ENCODE measurements around the gene PDK2. TPM values are rescaled to one million over a fixed set of nuclear protein-coding genes. Genes with fewer than 3 reads are reported as not detected.

PDK2 gene
- total and polyA plus RNA-seq, 9 of the 15 experiments (the other 6 are each of a cell fraction or from before 2014, with no cell fraction given): 0.03 to 2.5 (median 1.4) TPM

DNA sequence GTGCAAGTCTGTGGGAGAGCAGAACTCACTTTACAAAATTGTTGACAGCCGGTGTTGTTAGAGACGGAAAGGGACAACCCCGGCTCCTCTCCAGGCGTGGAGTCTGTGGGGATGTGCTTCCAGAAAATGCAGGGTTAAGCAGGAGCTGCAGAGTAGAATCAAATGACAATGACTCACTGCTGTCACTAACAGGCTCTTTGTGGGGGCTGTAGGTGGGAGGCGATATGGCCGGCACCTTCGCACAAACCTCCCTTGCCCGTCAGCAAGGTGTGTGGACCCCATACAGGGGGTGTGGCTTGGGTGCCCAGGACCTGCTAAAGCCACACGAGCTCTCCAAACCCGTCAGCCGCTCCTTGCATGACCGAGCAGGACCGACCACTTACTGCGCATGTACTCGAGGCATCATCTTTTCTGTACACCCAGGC lies 5.8 kb downstream of the PDK2 start:
- H3K9me3 ChIP-seq (replicated peaks; ENCODE audit: control insufficient read depth, insufficient read depth, low read depth, low read length): no peaks in the 10 kb centered on the region
- 4% methylated on average over 15 of the region's 15 CpGs for WGBS (ENCODE audit: insufficient coverage, low coverage, missing lambda C conversion rate)
- no peaks in the 10 kb centered on the region for H3K36me3 ChIP-seq (ENCODE audit: control insufficient read depth, insufficient read depth, low read length)
- ATAC-seq (peak; percentile 47), DNase-seq (ENCODE audit: extremely low read depth in 1 of 4, low spot score in 3 of 4) (no peak), FAIRE-seq (no peak)
- no peak overlapping the region; a peak in 1 of 4 replicates for H3K9ac ChIP-seq (ENCODE audit: insufficient read depth in 1 of 2, low read depth in 2 of 2, low read length in 2 of 2)
- H3K4me3 ChIP-seq: no peak overlapping the region
- intact Hi-C loops (cut with micrococcal nuclease): no loop called here
- H3K9me1 ChIP-seq (ENCODE audit: control insufficient read depth, insufficient read depth, low read length): peaks cover 4% of the 10 kb centered on the region
- in situ Hi-C loops (cut with MboI): no loop called here
- H3K27me3 ChIP-seq (ENCODE audit: control insufficient read depth in 2 of 2, insufficient read depth in 2 of 2, low read length in 2 of 2): peaks cover 4 to 45% of the 10 kb centered on the region in 2 experiments; a peak in 3 of 5 replicates
- CTCF ChIA-PET (ENCODE audit: low intra/inter-chr PET ratio): no interaction called here
- no peak overlapping the region for H3K27ac ChIP-seq (ENCODE audit: extremely low read depth, low read depth, low read length)
- H4K20me1 ChIP-seq (replicated peaks; ENCODE audit: control insufficient read depth, insufficient read depth, low read length): 0 out of 2 replicates have a peak, but pooled peaks cover 9% of the 10 kb centered on the region
- H3K4me2 ChIP-seq (ENCODE audit: insufficient read depth, low read length): peak overlapping the region; percentile 59
- H3K4me1 ChIP-seq (replicated peaks in 1 of 2; ENCODE audit: control insufficient read depth in 2 of 2, insufficient read depth in 2 of 2, low read length in 2 of 2): peaks cover 22 to 29% of the 10 kb centered on the region in 2 experiments; a peak in 4 of 5 replicates
- POLR2A ChIA-PET: interaction anchor here (0.6 to 1.0 kb wide), 5 partner anchors 9 to 188 kb away, joined by 3 to 4 read pairs (median 3); no protein-coding TSS in a partner anchor
- BruUV-seq (replicated peaks): no TSS peak
- H3K79me2 ChIP-seq (ENCODE audit: control insufficient read depth, insufficient read depth, low read length): no peaks in the 10 kb centered on the region
- H2AFZ ChIP-seq (ENCODE audit: low read depth, low read length): no peak overlapping the region; the same call in 1 of the 2 replicates
- TF ChIP-seq MED1 (CRISPR knock-in tag; IDR thresholded peaks at IDR 0.05; ENCODE audit: borderline replicate concordance) (no peak), XRCC5 (IDR thresholded peaks at IDR 0.05; ENCODE audit: low read depth, low read length) (no peak), DMBX1 (CRISPR knock-in tag; IDR thresholded peaks at IDR 0.05; ENCODE audit: borderline replicate concordance) (no peak), JUND (IDR thresholded peaks at IDR 0.05; ENCODE audit: borderline replicate concordance, low read depth, low read length) (peak; percentile 58; the same call in 1 of the 2 replicates), JUND (tag; IDR thresholded peaks at IDR 0.05; ENCODE audit: borderline replicate concordance, low read depth, low read length) (no peak), NRF1 (conservative IDR thresholded peaks at IDR 0.05 in 1 of 2, IDR thresholded peaks at IDR 0.05 in 1 of 2) (peak; percentile 81 to 86)
- TF ChIP-seq, protein P1, sequence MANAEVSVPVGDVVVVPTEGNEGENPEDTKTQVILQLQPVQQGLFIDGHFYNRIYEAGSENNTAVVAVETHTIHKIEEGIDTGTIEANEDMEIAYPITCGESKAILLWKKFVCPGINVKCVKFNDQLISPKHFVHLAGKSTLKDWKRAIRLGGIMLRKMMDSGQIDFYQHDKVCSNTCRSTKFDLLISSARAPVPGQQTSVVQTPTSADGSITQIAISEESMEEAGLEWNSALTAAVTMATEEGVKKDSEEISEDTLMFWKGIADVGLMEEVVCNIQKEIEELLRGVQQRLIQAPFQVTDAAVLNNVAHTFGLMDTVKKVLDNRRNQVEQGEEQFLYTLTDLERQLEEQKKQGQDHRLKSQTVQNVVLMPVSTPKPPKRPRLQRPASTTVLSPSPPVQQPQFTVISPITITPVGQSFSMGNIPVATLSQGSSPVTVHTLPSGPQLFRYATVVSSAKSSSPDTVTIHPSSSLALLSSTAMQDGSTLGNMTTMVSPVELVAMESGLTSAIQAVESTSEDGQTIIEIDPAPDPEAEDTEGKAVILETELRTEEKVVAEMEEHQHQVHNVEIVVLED (CRISPR knock-in tag; IDR thresholded peaks at IDR 0.05): no peak
- TF ChIP-seq, protein P2, sequence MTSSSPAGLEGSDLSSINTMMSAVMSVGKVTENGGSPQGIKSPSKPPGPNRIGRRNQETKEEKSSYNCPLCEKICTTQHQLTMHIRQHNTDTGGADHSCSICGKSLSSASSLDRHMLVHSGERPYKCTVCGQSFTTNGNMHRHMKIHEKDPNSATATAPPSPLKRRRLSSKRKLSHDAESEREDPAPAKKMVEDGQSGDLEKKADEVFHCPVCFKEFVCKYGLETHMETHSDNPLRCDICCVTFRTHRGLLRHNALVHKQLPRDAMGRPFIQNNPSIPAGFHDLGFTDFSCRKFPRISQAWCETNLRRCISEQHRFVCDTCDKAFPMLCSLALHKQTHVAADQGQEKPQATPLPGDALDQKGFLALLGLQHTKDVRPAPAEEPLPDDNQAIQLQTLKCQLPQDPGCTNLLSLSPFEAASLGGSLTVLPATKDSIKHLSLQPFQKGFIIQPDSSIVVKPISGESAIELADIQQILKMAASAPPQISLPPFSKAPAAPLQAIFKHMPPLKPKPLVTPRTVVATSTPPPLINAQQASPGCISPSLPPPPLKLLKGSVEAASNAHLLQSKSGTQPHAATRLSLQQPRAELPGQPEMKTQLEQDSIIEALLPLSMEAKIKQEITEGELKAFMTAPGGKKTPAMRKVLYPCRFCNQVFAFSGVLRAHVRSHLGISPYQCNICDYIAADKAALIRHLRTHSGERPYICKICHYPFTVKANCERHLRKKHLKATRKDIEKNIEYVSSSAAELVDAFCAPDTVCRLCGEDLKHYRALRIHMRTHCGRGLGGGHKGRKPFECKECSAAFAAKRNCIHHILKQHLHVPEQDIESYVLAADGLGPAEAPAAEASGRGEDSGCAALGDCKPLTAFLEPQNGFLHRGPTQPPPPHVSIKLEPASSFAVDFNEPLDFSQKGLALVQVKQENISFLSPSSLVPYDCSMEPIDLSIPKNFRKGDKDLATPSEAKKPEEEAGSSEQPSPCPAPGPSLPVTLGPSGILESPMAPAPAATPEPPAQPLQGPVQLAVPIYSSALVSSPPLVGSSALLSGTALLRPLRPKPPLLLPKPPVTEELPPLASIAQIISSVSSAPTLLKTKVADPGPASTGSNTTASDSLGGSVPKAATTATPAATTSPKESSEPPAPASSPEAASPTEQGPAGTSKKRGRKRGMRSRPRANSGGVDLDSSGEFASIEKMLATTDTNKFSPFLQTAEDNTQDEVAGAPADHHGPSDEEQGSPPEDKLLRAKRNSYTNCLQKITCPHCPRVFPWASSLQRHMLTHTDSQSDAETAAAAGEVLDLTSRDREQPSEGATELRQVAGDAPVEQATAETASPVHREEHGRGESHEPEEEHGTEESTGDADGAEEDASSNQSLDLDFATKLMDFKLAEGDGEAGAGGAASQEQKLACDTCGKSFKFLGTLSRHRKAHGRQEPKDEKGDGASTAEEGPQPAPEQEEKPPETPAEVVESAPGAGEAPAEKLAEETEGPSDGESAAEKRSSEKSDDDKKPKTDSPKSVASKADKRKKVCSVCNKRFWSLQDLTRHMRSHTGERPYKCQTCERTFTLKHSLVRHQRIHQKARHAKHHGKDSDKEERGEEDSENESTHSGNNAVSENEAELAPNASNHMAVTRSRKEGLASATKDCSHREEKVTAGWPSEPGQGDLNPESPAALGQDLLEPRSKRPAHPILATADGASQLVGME (CRISPR knock-in tag; IDR thresholded peaks at IDR 0.05): no peak

Measured in K562 (cell line).